A549 (cell line): ENCODE results near the gene ZNF423. TPM values are rescaled to one million over a fixed set of nuclear protein-coding genes. Genes with fewer than 3 reads are reported as not detected.

Experiments used
- ATAC-seq, 2 experiments: fragments of 200-7000 bp in 1 of 2; fragments of >200 bp in 1 of 2; cut with Nextera tagmentation in 1 of 2; cut with Tn5 transposase in 1 of 2; 3 replicates each; pipeline versions ENCODE4 v1.8.0 to v1.9.1; 2018 to 2020; ENCODE audit warnings: mild to moderate bottlenecking in 1 of 2, moderate library complexity in 1 of 2
- CTCF ChIA-PET: fragments of 300-600 bp; sonication (Branson Sonifier 250); formaldehyde crosslinking; extraction: SDS; loops from one replicate; lab custom pipeline; 2021; ENCODE audit warnings: antibody characterized with exemption, inconsistent platforms; lab: Yijun Ruan, JAX
- POLR2A ChIA-PET: fragments of 350-600 bp; formaldehyde crosslinking; extraction: SDS; loops from one replicate; lab custom pipeline; 2021; ENCODE audit warnings: antibody characterized with exemption, inconsistent platforms; lab: Yijun Ruan, JAX
- DNase-seq, 2 experiments: peaks; one replicate each; pipeline versions ENCODE4 v3.0.0 to v3.0.0-alpha.2; 2011 to 2016; ENCODE audit warnings: low read depth in 1 of 2, low spot score in 1 of 2
- FAIRE-seq: peaks from 2 replicates; lab custom pipeline; 2011; peaks lifted over from hg19 to GRCh38; lab: Jason Lieb, UNC
- H3K27ac ChIP-seq, 2 experiments: fragments of >200 bp; sonication (Bioruptor Twin); formaldehyde crosslinking; 3 replicates each; pipeline ENCODE4 v1.5.1; 2016 to 2017
- H3K4me1 ChIP-seq: fragments of >200 bp; sonication (Bioruptor Twin); formaldehyde crosslinking; 3 replicates; pipeline ENCODE4 v1.6.1; 2016
- H3K4me2 ChIP-seq: fragments of >200 bp; sonication (Bioruptor Twin); formaldehyde crosslinking; 3 replicates; pipeline ENCODE4 v1.6.1; 2016
- H3K4me3 ChIP-seq: fragments of >200 bp; sonication (Bioruptor Twin); formaldehyde crosslinking; 3 replicates; pipeline ENCODE4 v1.5.1; 2016
- H3K9me3 ChIP-seq: fragments of >200 bp; sonication (Bioruptor Twin); formaldehyde crosslinking; 3 replicates; pipeline ENCODE4 v1.6.1; 2016
- BHLHE40 ChIP-seq: IDR thresholded peaks from 2 replicates; pipeline ENCODE4 v1.6.1; 2012; ENCODE audit warnings: low read depth, low read length, inconsistent platforms
- CBX2 ChIP-seq: fragments of 200-600 bp; sonication (generic); IDR thresholded peaks from 2 replicates; pipeline ENCODE4 v1.6.1; 2016; ENCODE audit warnings: low read depth, mild to moderate bottlenecking, borderline replicate concordance
- CBX8 ChIP-seq: fragments of 200-600 bp; sonication (generic); IDR thresholded peaks from 2 replicates; pipeline ENCODE4 v1.6.1; 2016
- CEBPB ChIP-seq, 2 experiments: fragments of >200 bp in 1 of 2; sonication (Bioruptor Twin) in 1 of 2; formaldehyde crosslinking in 1 of 2; IDR thresholded peaks; 2 replicates each; pipeline ENCODE4 v1.6.1; 2012 to 2016
- CHD2 ChIP-seq: fragments of 150-350 bp; IDR thresholded peaks from 2 replicates; pipeline ENCODE4 v1.6.1; 2014; ENCODE audit warnings: low read length; ENCODE audit not compliant: partially characterized antibody
- CHD4 ChIP-seq: fragments of 200-600 bp; sonication (generic); IDR thresholded peaks from 2 replicates; pipeline ENCODE4 v1.6.1; 2016; ENCODE audit warnings: antibody characterized with exemption, mild to moderate bottlenecking, borderline replicate concordance
- EHF ChIP-seq: fragments of 250-450 bp; sonication (Bioruptor Pico); IDR thresholded peaks from 2 replicates; pipeline ENCODE4 v1.5.0; 2020; ENCODE audit warnings: mild to moderate bottlenecking
- ESRRA ChIP-seq: fragments of 150-350 bp; IDR thresholded peaks from 2 replicates; pipeline ENCODE4 v1.6.1; 2014; ENCODE audit warnings: mild to moderate bottlenecking, low read length, borderline replicate concordance
- FOSB ChIP-seq: fragments of 250-450 bp; sonication (Bioruptor Pico); IDR thresholded peaks from 2 replicates; pipeline ENCODE4 v1.5.0; 2020; ENCODE audit warnings: mild to moderate bottlenecking, moderate library complexity
- FOXS1 ChIP-seq: fragments of 250-450 bp; sonication (Bioruptor Pico); IDR thresholded peaks from 2 replicates; pipeline ENCODE4 v1.5.0; 2020; ENCODE audit warnings: mild to moderate bottlenecking, moderate library complexity
- HDAC2 ChIP-seq: fragments of 200-600 bp; sonication (generic); IDR thresholded peaks from 2 replicates; pipeline ENCODE4 v1.6.1; 2016
- JUN ChIP-seq, 2 experiments: fragments of >200 bp; sonication (Bioruptor Twin); formaldehyde crosslinking; IDR thresholded peaks; 2 replicates in 1 of 2; 3 replicates in 1 of 2; pipeline ENCODE4 v1.6.1; 2016 to 2017
- MAFK ChIP-seq: fragments of 450-650 bp; IDR thresholded peaks from 2 replicates; pipeline ENCODE4 v1.6.1; 2014; ENCODE audit not compliant: partially characterized antibody
- MAZ ChIP-seq: fragments of 150-350 bp; IDR thresholded peaks from 2 replicates; pipeline ENCODE4 v1.6.1; 2014; ENCODE audit warnings: antibody characterized with exemption, low read depth, low read length, borderline replicate concordance
- MYC ChIP-seq: IDR thresholded peaks from 2 replicates; pipeline ENCODE4 v1.6.1; 2012; ENCODE audit warnings: mild to moderate bottlenecking, inconsistent platforms, low read length, improper control_type of control experiment, borderline replicate concordance
- POLR2AphosphoS2 ChIP-seq: conservative IDR thresholded peaks from 2 replicates; pipeline ENCODE4 v1.6.1; 2012; ENCODE audit warnings: low read length, improper control_type of control experiment, inconsistent platforms
- RAD21 ChIP-seq, 2 experiments: fragments of >200 bp in 1 of 2; sonication (Bioruptor Twin) in 1 of 2; formaldehyde crosslinking in 1 of 2; IDR thresholded peaks in 1 of 2; conservative IDR thresholded peaks in 1 of 2; 2 replicates in 1 of 2; 3 replicates in 1 of 2; pipeline ENCODE4 v1.6.1; 2012 to 2018; ENCODE audit warnings: inconsistent platforms in 1 of 2
- RFX5 ChIP-seq: fragments of 450-650 bp; IDR thresholded peaks from 2 replicates; pipeline ENCODE4 v1.7.1; 2014; ENCODE audit warnings: antibody characterized with exemption, mild to moderate bottlenecking, moderate library complexity
- SMC3 ChIP-seq: fragments of >200 bp; sonication (Bioruptor Twin); formaldehyde crosslinking; IDR thresholded peaks from 3 replicates; pipeline ENCODE4 v1.6.1; 2018; ENCODE audit warnings: inconsistent platforms
- TP53 ChIP-seq: fragments of 250-450 bp; sonication (Bioruptor Pico); IDR thresholded peaks from 2 replicates; pipeline ENCODE4 v1.5.0; 2021; ENCODE audit warnings: mild to moderate bottlenecking, moderate library complexity
- ZC3H11A ChIP-seq: fragments of 450-650 bp; IDR thresholded peaks from 2 replicates; pipeline ENCODE4 v1.6.1; 2014; ENCODE audit warnings: antibody characterized with exemption, mild to moderate bottlenecking
- ZFP36 ChIP-seq: fragments of 450-650 bp; IDR thresholded peaks from 2 replicates; pipeline ENCODE4 v1.6.1; 2014; ENCODE audit warnings: borderline replicate concordance; ENCODE audit not compliant: partially characterized antibody
- WGBS: methylation state at CpG from one replicate; pipeline ENCODE4 v1.1.6; 2017; ENCODE audit errors: missing lambda C conversion rate; 5-methylcytosine and 5-hydroxymethylcytosine counted together
- polyA plus RNA-seq, 4 experiments: library from polyadenylated mRNA; depleted of rRNA in 3 of 4; stranded (reverse); fragments of >200 nt; fragmentation: RNase III in 1 of 4; extraction: RNeasy Plus Mini Kit Qiagen cat#74134 plus additional on column Dnase treatment in 1 of 4; gene quantifications; 2 replicates in 3 of 4; 3 replicates in 1 of 4; pipeline ENCODE4 v1.2.3, GENCODE V29; 2011 to 2017
- TF ChIP-seq, protein P1 (sequence below): IDR thresholded peaks from 2 replicates; pipeline ENCODE4 v1.6.1; 2012
- TF ChIP-seq, protein P2 (sequence below): fragments of 200-600 bp; sonication (generic); IDR thresholded peaks from 2 replicates; pipeline ENCODE4 v1.6.1; 2016; ENCODE audit warnings: antibody characterized with exemption, mild to moderate bottlenecking, moderate library complexity
- TF ChIP-seq, protein P3 (sequence below): fragments of 450-650 bp; IDR thresholded peaks from 2 replicates; pipeline ENCODE4 v1.6.1; 2014; ENCODE audit warnings: antibody characterized with exemption
- TF ChIP-seq, protein P4 (sequence below): fragments of >200 bp; sonication (Bioruptor Twin); formaldehyde crosslinking; IDR thresholded peaks from 3 replicates; pipeline ENCODE4 v1.5.1; 2016

Gene ZNF423
- polyA plus RNA-seq, 2 of the 4 experiments (the other 2 are of a cell fraction): 0.04 to 0.10 TPM

DNA sequence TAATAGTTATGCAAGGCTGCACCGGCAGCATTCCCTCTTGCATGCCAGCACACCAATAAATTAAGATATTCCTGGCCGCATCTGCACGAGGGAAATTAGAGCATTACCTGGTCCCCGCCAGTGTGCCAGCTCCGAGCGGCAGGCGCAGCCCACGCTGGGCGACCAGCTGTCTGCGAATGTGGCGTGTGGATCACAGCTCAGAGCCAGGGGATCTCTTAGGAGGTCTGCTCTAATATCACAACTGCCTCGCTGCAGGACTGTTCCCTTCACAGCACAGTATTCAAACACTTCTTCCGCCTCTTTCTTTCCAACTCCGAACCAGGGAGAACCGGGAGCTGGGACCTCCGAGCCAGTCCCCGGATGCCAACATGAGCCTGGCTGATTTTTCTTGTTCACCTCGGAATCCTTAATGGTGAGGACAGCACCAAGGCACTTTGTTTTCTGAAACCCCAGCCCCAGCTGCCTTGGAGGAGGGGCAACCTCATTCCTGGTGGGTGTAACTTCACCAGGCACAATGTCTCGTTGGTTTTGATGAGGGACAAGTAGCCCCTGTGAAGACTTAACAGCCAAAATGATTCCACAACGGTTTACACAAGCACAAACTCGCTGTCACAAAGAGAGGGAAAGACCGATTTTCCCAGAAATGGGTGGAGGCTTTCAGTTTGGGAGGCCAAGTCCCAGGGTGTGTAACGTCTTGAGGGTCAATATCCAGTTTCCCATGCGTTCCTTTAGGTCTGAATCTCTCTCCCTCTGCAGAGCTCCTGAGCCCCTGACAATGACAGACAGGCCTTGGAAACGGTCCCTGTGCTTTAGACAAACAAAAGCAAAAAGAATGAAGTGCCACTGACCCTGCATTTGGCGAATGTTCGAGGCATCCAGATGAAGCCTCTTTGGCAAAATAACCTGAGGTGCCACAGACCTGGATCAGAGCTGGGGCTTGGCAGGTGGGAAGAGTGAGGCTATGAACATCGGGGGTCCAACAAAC, 269.2 kb downstream of the ZNF423 start:
- POLR2A ChIA-PET: no interaction called here
- FAIRE-seq: no peak

DNA sequence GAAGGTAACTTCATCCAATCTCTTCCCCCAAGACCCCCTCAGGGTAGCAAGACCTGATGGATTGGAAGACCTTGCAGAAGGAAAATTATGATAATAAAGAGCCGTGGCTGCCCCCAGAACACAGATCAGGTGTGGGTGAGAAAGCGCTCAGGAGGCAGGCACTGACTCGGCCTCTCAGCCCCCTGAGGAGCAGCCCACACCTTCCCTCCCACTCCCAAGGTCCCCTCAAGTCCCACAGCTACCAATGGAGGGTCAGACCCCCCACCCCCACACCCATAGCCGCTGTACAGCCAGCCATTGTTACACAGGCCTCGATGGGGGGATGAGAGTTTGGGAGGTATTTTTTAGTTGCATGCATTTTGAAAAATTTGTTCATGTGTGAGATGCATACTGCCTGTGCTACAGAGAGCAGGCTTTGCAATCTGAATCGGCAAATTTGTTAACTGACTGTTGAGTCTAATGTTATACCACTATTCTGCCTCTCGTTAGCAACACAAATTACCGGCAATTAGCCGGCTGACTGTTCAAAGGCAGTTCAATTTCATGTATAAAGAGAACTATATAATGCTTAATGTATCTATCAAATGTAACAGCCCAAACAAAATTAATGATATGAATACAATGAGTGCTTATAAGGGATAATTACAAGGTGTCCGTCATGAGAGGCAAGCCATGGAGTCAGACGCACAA, 270.6 kb downstream of the ZNF423 start:
- no peak for ATAC-seq
- Histone ChIP-seq H3K9me3 (no peaks in the 10 kb centered on the region), H3K4me1 (no peaks in the 10 kb centered on the region)
- TF ChIP-seq HDAC2 (no peak), FOSB (no peak), CHD4 (no peak), RAD21 (conservative IDR thresholded peaks at IDR 0.05 in 1 of 2, IDR thresholded peaks at IDR 0.05 in 1 of 2) (no peak), CBX8 (no peak), TP53 (no peak)
- TF ChIP-seq, all 56 proteins: peak for 0
- Histone ChIP-seq H3K27ac (no peak overlapping the region), H3K4me3 (no peak overlapping the region), H3K4me2 (no peak overlapping the region)
- CTCF ChIA-PET: interaction anchor here (1.3 kb wide), 1 partner anchor 177 kb away, joined by 3 read pairs; no protein-coding TSS in a partner anchor
- 53% methylated on average over 11 of the region's 11 CpGs for WGBS
- no peak for DNase-seq
- FAIRE-seq: no peak
- POLR2A ChIA-PET: no interaction called here

More for the DNA sequence above, 269.2 kb downstream of the ZNF423 start:
- no peak for ATAC-seq
- TF ChIP-seq, protein P1, sequence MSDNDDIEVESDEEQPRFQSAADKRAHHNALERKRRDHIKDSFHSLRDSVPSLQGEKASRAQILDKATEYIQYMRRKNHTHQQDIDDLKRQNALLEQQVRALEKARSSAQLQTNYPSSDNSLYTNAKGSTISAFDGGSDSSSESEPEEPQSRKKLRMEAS: no peak
- TF ChIP-seq MYC: no peak
- no peak for TF ChIP-seq ZFP36
- TF ChIP-seq BHLHE40: no peak
- TF ChIP-seq ESRRA: no peak
- no peak for TF ChIP-seq CHD4
- no peak for TF ChIP-seq MAZ
- TF ChIP-seq FOXS1 (CRISPR knock-in tag): no peak
- TF ChIP-seq, protein P2, sequence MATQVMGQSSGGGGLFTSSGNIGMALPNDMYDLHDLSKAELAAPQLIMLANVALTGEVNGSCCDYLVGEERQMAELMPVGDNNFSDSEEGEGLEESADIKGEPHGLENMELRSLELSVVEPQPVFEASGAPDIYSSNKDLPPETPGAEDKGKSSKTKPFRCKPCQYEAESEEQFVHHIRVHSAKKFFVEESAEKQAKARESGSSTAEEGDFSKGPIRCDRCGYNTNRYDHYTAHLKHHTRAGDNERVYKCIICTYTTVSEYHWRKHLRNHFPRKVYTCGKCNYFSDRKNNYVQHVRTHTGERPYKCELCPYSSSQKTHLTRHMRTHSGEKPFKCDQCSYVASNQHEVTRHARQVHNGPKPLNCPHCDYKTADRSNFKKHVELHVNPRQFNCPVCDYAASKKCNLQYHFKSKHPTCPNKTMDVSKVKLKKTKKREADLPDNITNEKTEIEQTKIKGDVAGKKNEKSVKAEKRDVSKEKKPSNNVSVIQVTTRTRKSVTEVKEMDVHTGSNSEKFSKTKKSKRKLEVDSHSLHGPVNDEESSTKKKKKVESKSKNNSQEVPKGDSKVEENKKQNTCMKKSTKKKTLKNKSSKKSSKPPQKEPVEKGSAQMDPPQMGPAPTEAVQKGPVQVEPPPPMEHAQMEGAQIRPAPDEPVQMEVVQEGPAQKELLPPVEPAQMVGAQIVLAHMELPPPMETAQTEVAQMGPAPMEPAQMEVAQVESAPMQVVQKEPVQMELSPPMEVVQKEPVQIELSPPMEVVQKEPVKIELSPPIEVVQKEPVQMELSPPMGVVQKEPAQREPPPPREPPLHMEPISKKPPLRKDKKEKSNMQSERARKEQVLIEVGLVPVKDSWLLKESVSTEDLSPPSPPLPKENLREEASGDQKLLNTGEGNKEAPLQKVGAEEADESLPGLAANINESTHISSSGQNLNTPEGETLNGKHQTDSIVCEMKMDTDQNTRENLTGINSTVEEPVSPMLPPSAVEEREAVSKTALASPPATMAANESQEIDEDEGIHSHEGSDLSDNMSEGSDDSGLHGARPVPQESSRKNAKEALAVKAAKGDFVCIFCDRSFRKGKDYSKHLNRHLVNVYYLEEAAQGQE: no peak
- no peak for TF ChIP-seq POLR2AphosphoS2
- no peak for TF ChIP-seq CEBPB (IDR thresholded peaks at IDR 0.05)
- TF ChIP-seq, all 56 proteins: peak for 0
- H3K4me2 ChIP-seq: no peak overlapping the region
- no peak overlapping the region for H3K27ac ChIP-seq
- no peaks in the 10 kb centered on the region for H3K9me3 ChIP-seq
- CTCF ChIA-PET: no interaction called here
- DNase-seq: no peak
- H3K4me3 ChIP-seq: no peak overlapping the region
- WGBS: 32% methylated on average over 28 of the region's 28 CpGs
- no peaks in the 10 kb centered on the region for H3K4me1 ChIP-seq

DNA sequence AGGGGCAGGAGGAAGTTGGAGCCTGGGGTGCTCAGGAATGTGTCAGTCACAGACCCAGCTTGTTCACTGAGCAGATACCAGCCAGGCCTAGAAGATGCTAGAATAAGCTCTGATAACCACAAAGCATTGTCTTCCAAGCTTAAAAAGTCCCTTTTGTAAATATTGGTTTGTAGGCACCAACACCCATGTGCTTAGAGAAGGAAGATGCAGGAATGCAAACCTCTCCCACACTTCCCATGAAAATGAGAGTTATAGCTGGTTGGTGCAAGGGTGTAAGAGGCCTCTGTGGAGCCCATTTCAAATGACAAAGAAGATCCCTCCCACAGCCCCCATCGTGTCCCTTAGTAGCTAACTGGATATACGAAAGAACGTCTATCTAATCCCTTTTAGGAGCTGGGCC, 272.0 kb downstream of the ZNF423 start:
- POLR2A ChIA-PET: no interaction called here
- ATAC-seq (no peak), FAIRE-seq (no peak), DNase-seq (no peak)
- CTCF ChIA-PET: interaction anchor here (0.8 to 1.8 kb wide), 3 partner anchors 9 to 27 kb away, joined by 3 to 12 read pairs (median 5); no protein-coding TSS in a partner anchor
- no peaks in the 10 kb centered on the region for H3K9me3 ChIP-seq
- whole genome bisulfite sequencing: 32% methylated on average over 3 of the region's 3 CpGs
- TF ChIP-seq CBX2 (no peak), MAFK (no peak), SMC3 (no peak), RAD21 (conservative IDR thresholded peaks at IDR 0.05 in 1 of 2, IDR thresholded peaks at IDR 0.05 in 1 of 2) (no peak), ZC3H11A (no peak), RFX5 (no peak), JUN (IDR thresholded peaks at IDR 0.05) (no peak), CHD2 (no peak), EHF (no peak)
- TF ChIP-seq, protein P3, sequence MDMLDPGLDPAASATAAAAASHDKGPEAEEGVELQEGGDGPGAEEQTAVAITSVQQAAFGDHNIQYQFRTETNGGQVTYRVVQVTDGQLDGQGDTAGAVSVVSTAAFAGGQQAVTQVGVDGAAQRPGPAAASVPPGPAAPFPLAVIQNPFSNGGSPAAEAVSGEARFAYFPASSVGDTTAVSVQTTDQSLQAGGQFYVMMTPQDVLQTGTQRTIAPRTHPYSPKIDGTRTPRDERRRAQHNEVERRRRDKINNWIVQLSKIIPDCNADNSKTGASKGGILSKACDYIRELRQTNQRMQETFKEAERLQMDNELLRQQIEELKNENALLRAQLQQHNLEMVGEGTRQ: no peak
- TF ChIP-seq, protein P4, sequence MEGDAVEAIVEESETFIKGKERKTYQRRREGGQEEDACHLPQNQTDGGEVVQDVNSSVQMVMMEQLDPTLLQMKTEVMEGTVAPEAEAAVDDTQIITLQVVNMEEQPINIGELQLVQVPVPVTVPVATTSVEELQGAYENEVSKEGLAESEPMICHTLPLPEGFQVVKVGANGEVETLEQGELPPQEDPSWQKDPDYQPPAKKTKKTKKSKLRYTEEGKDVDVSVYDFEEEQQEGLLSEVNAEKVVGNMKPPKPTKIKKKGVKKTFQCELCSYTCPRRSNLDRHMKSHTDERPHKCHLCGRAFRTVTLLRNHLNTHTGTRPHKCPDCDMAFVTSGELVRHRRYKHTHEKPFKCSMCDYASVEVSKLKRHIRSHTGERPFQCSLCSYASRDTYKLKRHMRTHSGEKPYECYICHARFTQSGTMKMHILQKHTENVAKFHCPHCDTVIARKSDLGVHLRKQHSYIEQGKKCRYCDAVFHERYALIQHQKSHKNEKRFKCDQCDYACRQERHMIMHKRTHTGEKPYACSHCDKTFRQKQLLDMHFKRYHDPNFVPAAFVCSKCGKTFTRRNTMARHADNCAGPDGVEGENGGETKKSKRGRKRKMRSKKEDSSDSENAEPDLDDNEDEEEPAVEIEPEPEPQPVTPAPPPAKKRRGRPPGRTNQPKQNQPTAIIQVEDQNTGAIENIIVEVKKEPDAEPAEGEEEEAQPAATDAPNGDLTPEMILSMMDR: no peak
- TF ChIP-seq, all 56 proteins: peak for 0
- H3K4me3 ChIP-seq: no peak overlapping the region
- H3K4me1 ChIP-seq: no peaks in the 10 kb centered on the region
- H3K4me2 ChIP-seq: no peak overlapping the region
- no peak overlapping the region for H3K27ac ChIP-seq
